Cardiac muscle cell (in vitro differentiated cells and primary cell): ENCODE results near the gene CYFIP2. TPM values are rescaled to one million over a fixed set of nuclear protein-coding genes. Genes with fewer than 3 reads are reported as not detected.
"Not testable (repeated sequence)": the region's sequence is repeated elsewhere in the genome, so short reads cannot be mapped to it uniquely, and the experiment has no call there.

ENCODE experiments used
- DNase-seq, 2 donors: peaks; one replicate each; pipeline versions ENCODE4 v3.0.0 to v3.0.0-alpha.2; 2010 to 2017; ENCODE audit warnings: low read depth in 1 of 2, low spot score in 1 of 2
- H3K27ac ChIP-seq: fragments of 200-600 bp; sonication (generic); 2 replicates; pipeline ENCODE4 v1.5.1; 2016
- H3K27me3 ChIP-seq: fragments of 200-600 bp; sonication (generic); 2 replicates; pipeline ENCODE4 v1.6.0; 2016; ENCODE audit warnings: control low read depth
- H3K36me3 ChIP-seq: fragments of 200-600 bp; sonication (generic); 2 replicates; pipeline ENCODE4 v1.5.1; 2016; ENCODE audit warnings: control low read depth
- H3K4me1 ChIP-seq: fragments of 200-600 bp; sonication (generic); 2 replicates; pipeline ENCODE4 v1.8.1; 2017; ENCODE audit warnings: low read depth, mild to moderate bottlenecking, mixed run types
- H3K4me3 ChIP-seq: fragments of 200-600 bp; sonication (generic); 2 replicates; pipeline ENCODE4 v1.5.1; 2016; ENCODE audit warnings: mild to moderate bottlenecking
- H3K9me3 ChIP-seq: fragments of 200-600 bp; sonication (generic); 2 replicates; pipeline ENCODE4 v1.5.1; 2017; ENCODE audit warnings: low read depth, mild to moderate bottlenecking, control low read depth
- polyA plus RNA-seq: library from polyadenylated mRNA; unstranded; fragments of >200 nt; fragmentation: Nextera tagmentation; extraction: Ambion mirVana; gene quantifications from 2 replicates; pipeline ENCODE4 v1.2.1, GENCODE V29; 2016
- total RNA-seq: library from RNA; depleted of rRNA; stranded (reverse); fragments of >200 nt; gene quantifications from 2 replicates; pipeline ENCODE4 v1.2.3, GENCODE V29; 2016
- TF ChIP-seq, protein P1 (sequence below): IDR thresholded peaks from 2 replicates; pipeline ENCODE4 v1.5.1; 2012; ENCODE audit warnings: low read depth, mild to moderate bottlenecking, low read length

Gene CYFIP2
- total and polyA plus RNA-seq, 2 experiments from 2014 or later = 126 to 299 TPM

DNA sequence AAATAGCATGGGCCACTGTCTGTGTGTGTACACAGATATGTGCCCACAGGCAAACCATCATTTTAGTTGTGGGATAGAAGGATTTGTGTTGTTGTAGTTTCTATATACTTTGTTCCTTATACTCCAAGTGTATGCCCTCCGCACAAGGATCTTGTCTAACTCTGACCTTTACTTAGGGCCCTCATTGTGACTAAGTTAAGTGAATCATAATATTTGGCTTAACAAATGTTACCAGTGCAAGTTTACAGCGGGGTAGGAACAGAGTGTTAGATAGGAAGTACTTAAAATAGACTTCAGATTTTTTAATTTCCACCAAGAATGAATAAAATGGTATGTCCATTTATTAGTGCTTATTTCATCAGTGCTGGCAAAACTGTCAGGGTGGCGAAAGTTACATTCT, 29.5 kb upstream of the CYFIP2 start:
- TF ChIP-seq, protein P1, sequence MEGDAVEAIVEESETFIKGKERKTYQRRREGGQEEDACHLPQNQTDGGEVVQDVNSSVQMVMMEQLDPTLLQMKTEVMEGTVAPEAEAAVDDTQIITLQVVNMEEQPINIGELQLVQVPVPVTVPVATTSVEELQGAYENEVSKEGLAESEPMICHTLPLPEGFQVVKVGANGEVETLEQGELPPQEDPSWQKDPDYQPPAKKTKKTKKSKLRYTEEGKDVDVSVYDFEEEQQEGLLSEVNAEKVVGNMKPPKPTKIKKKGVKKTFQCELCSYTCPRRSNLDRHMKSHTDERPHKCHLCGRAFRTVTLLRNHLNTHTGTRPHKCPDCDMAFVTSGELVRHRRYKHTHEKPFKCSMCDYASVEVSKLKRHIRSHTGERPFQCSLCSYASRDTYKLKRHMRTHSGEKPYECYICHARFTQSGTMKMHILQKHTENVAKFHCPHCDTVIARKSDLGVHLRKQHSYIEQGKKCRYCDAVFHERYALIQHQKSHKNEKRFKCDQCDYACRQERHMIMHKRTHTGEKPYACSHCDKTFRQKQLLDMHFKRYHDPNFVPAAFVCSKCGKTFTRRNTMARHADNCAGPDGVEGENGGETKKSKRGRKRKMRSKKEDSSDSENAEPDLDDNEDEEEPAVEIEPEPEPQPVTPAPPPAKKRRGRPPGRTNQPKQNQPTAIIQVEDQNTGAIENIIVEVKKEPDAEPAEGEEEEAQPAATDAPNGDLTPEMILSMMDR = no peak
- H3K36me3 ChIP-seq = no peaks in the 10 kb centered on the region
- H3K4me1 ChIP-seq = no peaks in the 10 kb centered on the region
- H3K27me3 ChIP-seq = no peaks in the 10 kb centered on the region
- no peak overlapping the region for H3K4me3 ChIP-seq
- no peak for DNase-seq
- H3K9me3 ChIP-seq = no peaks in the 10 kb centered on the region
- no peak overlapping the region for H3K27ac ChIP-seq

DNA sequence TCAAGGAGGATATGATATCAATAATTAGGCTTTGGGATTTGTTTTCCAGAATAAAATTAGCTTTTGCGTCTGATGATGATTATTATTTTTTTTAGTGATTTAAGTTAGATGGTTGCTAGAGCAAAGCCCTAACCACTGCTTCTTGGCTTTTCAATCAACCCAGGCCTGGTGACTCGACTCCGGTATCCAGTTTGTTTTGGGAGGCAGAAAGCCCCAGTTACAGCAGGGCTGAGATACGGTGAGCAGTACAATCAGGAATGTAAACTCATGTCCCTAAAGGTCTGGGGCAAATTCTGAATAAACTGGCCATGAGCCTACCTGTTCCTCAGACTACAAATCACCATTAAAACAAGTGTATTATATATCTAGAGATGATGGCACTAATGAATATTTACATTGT, 24.4 kb upstream of the CYFIP2 start:
- TF ChIP-seq, protein P1 = no peak
- no peak overlapping the region for H3K27ac ChIP-seq
- no peaks in the 10 kb centered on the region for H3K4me1 ChIP-seq
- no peak for DNase-seq
- no peaks in the 10 kb centered on the region for H3K27me3 ChIP-seq
- no peak overlapping the region for H3K4me3 ChIP-seq
- H3K36me3 ChIP-seq = no peaks in the 10 kb centered on the region
- no peaks in the 10 kb centered on the region for H3K9me3 ChIP-seq

DNA sequence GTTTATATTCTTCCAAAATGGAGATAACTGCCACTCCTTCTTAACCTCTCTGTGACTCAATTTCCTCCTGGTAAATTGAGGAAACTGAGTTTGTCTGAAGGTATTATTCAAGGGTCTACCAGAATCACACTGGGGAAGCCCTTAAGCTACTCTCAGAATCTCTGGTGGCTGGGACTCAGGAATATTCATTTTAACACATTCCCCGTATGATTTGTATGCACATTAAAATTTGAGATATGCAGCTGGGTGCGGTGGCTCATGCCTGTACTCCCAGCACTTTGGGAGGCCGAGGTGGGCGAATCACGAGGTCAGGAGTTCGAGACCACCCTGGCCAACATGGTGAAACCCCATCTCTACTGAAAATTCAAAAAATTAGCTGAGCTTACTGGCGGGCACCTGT, 21.2 kb upstream of the CYFIP2 start:
- not testable (repeated sequence) for H3K4me1 ChIP-seq, H3K9me3 ChIP-seq, H3K36me3 ChIP-seq, H3K4me3 ChIP-seq, H3K27me3 ChIP-seq, DNase-seq, H3K27ac ChIP-seq

DNA sequence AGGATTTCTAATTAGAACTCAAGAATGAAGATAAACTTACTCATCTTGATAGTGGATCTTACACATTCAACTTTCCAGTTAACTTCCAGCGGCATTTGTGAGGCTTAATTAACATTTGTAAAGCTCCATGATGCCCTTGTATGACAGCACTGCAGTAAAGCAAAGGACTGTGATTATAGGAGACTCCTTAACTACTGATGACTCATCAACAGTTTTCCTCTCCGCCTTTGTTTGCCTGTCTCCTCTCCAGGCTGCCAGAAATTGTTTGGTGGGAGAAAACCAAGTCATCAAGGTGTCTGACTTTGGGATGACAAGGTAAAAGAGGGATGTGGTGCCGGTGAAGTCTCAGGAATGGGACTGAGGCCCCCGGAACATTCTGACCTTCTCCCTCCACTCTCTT, 20.4 kb upstream of the CYFIP2 start:
- Histone ChIP-seq H3K27ac (no peak overlapping the region), H3K4me1 (no peaks in the 10 kb centered on the region), H3K9me3 (no peaks in the 10 kb centered on the region), H3K27me3 (no peaks in the 10 kb centered on the region), H3K4me3 (no peak overlapping the region), H3K36me3 (no peaks in the 10 kb centered on the region)
- TF ChIP-seq, protein P1 = no peak
- peak in 1 of 2 donors; percentile 32 for DNase-seq

DNA sequence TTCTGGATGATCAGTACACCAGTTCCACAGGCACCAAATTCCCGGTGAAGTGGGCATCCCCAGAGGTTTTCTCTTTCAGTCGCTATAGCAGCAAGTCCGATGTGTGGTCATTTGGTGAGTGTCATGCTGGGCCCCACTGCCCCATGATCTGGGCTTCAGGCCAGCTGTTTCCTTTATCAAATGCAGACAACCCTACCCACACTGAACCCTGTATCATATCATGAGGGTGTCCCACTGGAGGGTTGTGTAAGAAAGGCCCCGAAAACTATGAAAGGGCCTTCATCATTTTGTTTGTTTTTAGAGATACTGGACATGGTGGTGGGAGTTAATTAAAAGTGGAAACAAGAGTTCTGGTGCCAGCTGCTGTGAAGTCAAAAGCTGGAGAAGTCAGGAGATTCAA, 20.0 kb upstream of the CYFIP2 start:
- TF ChIP-seq, protein P1 = no peak
- no peaks in the 10 kb centered on the region for H3K36me3 ChIP-seq
- H3K4me3 ChIP-seq = no peak overlapping the region
- no peak overlapping the region for H3K27ac ChIP-seq
- H3K4me1 ChIP-seq = no peaks in the 10 kb centered on the region
- H3K27me3 ChIP-seq = no peaks in the 10 kb centered on the region
- no peak for DNase-seq
- H3K9me3 ChIP-seq = no peaks in the 10 kb centered on the region

DNA sequence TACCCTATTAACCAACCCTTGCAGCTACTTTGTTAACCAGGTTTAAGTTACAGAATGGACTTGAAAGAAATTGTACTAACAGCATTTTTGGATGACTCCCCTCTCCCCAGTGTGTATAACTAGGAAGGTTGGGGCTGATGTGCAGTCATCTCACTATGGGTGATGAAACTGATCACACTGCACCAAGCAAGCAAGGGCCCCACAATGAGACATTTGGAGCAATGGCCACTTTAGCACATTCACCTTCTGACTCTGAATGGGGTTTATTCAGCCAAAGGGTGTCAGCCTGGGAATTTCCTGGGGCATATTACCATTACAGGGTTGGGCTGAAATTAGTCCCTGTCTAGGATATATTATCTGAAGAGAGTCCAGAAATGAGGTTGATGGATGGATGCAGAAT, 18.7 kb upstream of the CYFIP2 start:
- no peaks in the 10 kb centered on the region for H3K36me3 ChIP-seq
- TF ChIP-seq, protein P1 = no peak
- no peaks in the 10 kb centered on the region for H3K9me3 ChIP-seq
- no peak overlapping the region for H3K4me3 ChIP-seq
- DNase-seq = no peak
- H3K27ac ChIP-seq = no peak overlapping the region
- H3K27me3 ChIP-seq = no peaks in the 10 kb centered on the region
- no peaks in the 10 kb centered on the region for H3K4me1 ChIP-seq
